ENCODE results near the gene FCRLB. TPM values are rescaled to one million over a fixed set of nuclear protein-coding genes. Genes with fewer than 3 reads are reported as not detected.

Gene FCRLB
- total RNA-seq, 1 donor from 2014 or later, result 0.26 TPM

- FAIRE-seq (no peak), DNase-seq (ENCODE audit: low read depth) (no peak)
- no peak overlapping the region for H3K4me3 ChIP-seq (ENCODE audit: low read depth, low read length)
- no peaks in the 10 kb centered on the region for H3K27me3 ChIP-seq (ENCODE audit: control insufficient read depth, insufficient read depth, low read length)
- no peaks in the 10 kb centered on the region for H3K36me3 ChIP-seq (ENCODE audit: control insufficient read depth, insufficient read depth, low read length)
- no peak for TF ChIP-seq CTCF (IDR thresholded peaks at IDR 0.05; ENCODE audit: insufficient read depth, low read length, severe bottlenecking)
Observed at GRCh38 chr1:161740921-161741320, 19.6 kb downstream of the FCRLB start.

GRCh38 chr1:161743231-161743630, 21.9 kb downstream of the FCRLB start:
- TF ChIP-seq CTCF (IDR thresholded peaks at IDR 0.05; ENCODE audit: insufficient read depth, low read length, severe bottlenecking), result no peak
- no peaks in the 10 kb centered on the region for H3K27me3 ChIP-seq (ENCODE audit: control insufficient read depth, insufficient read depth, low read length)
- DNase-seq (ENCODE audit: low read depth) (no peak), FAIRE-seq (no peak)
- H3K36me3 ChIP-seq (ENCODE audit: control insufficient read depth, insufficient read depth, low read length), result no peaks in the 10 kb centered on the region
- no peak overlapping the region for H3K4me3 ChIP-seq (ENCODE audit: low read depth, low read length)

GRCh38 chr1:161747801-161748200, 26.5 kb downstream of the FCRLB start:
- H3K27me3 ChIP-seq (ENCODE audit: control insufficient read depth, insufficient read depth, low read length), result no peaks in the 10 kb centered on the region
- H3K36me3 ChIP-seq (ENCODE audit: control insufficient read depth, insufficient read depth, low read length), result peaks cover 2% of the 10 kb centered on the region
- TF ChIP-seq CTCF (IDR thresholded peaks at IDR 0.05; ENCODE audit: insufficient read depth, low read length, severe bottlenecking), result no peak
- FAIRE-seq (no peak), DNase-seq (ENCODE audit: low read depth) (no peak)
- H3K4me3 ChIP-seq (ENCODE audit: low read depth, low read length), result no peak overlapping the region

GRCh38 chr1:161749509-161750407, 28.4 kb downstream of the FCRLB start, which contains the start of gene DUSP12:
TSS of gene DUSP12 (plus strand) at chr1:161749786. CDS start at chr1:161749802, 16 bp downstream.
- TF ChIP-seq CTCF (IDR thresholded peaks at IDR 0.05; ENCODE audit: insufficient read depth, low read length, severe bottlenecking), result peak; percentile 22
- H3K4me3 ChIP-seq (ENCODE audit: low read depth, low read length), result peak within 1 kb of the TSS; percentile 98
- H3K36me3 ChIP-seq (ENCODE audit: control insufficient read depth, insufficient read depth, low read length), result peaks cover 2% of the 10 kb centered on the region
- no peaks in the 10 kb centered on the region for H3K27me3 ChIP-seq (ENCODE audit: control insufficient read depth, insufficient read depth, low read length)
- peak; percentile 91 for DNase-seq (ENCODE audit: low read depth)
- no peak for FAIRE-seq

- no peaks in the 10 kb centered on the region for H3K36me3 ChIP-seq (ENCODE audit: control insufficient read depth, insufficient read depth, low read length)
- no peak overlapping the region for H3K4me3 ChIP-seq (ENCODE audit: low read depth, low read length)
- FAIRE-seq (no peak), DNase-seq (ENCODE audit: low read depth) (peak; percentile 29)
- peak; percentile 44 for TF ChIP-seq CTCF (IDR thresholded peaks at IDR 0.05; ENCODE audit: insufficient read depth, low read length, severe bottlenecking)
- H3K27me3 ChIP-seq (ENCODE audit: control insufficient read depth, insufficient read depth, low read length), result no peaks in the 10 kb centered on the region
Observed at GRCh38 chr1:161763522-161764098, 42.3 kb downstream of the FCRLB start.
